GM18505 (cell line): ENCODE results near the gene ZNF133.
"Not testable (repeated sequence)": the region's sequence is repeated elsewhere in the genome, so short reads cannot be mapped to it uniquely, and the experiment has no call there.

ENCODE experiments used
- ATAC-seq: cut with Tn5 transposase; IDR thresholded peaks from one replicate; pipeline ENCODE4 v1.9.1; 2021; ENCODE audit not compliant: unreplicated experiment
- POLR2A ChIP-seq: IDR thresholded peaks from 4 replicates; pipeline ENCODE4 v1.6.1; 2011; ENCODE audit warnings: borderline replicate concordance; ENCODE audit not compliant: insufficient read depth, insufficient read length; ENCODE audit errors: extremely low read depth

The ZNF133 gene

DNA sequence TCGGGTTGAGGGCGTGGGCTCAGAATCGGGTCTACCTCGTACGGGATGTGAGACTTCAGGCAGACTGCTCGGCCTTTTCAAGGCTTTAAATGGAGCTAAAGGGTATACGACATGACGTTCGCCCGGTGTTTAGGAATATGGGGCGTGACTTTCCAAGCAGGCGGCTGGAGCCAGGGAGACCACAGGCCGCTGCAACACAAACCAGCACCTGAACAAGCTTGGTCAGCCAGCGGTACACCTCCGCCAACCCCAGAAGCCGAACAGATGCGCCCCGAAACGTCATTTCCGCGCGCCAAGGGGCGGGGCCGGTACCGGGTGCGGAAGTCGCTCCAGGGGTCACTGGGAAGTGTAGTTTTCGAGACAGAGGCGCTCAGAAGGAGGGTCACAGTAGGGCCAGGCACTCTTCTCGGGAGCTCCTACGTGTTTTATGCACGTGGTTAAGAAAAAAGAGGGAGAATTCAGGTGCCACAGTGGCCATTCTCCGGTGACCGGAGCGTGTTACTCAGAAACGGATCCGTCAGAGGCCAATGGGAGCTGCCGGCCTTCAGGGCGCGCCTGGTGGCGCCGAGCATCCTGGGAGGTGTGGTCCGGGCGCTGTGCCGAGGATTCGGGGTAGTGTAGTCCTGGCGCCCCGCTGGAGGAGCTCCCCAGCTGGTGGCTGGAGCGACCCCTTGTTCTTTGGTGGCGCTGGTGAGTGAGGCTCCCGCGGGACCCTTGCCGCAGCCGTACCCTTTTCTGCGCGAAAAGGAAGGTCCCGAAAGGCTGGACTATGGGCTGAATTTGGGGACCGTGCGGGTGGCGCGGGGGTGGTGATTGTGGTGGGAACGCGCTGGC lies at the start of gene ZNF133:
Gene ZNF133, plus strand, starts transcription at position 613 of the 834 bp plus-strand sequence. CDS start 17,160 bp downstream, outside the sequence.
- peak; percentile 96 for ATAC-seq
- peak; percentile 97 for TF ChIP-seq POLR2A

GRCh38 chr20:18240997-18241396 lies 47.3 kb upstream of the ZNF133 start:
- no peak for ATAC-seq
- no peak for TF ChIP-seq POLR2A

- no peak for ATAC-seq
- no peak for TF ChIP-seq POLR2A
Measured at GRCh38 chr20:18243802-18244201, 44.5 kb upstream of the ZNF133 start.

- not testable (repeated sequence) for ATAC-seq
Measured at GRCh38 chr20:18248545-18248944, 39.8 kb upstream of the ZNF133 start.

DNA sequence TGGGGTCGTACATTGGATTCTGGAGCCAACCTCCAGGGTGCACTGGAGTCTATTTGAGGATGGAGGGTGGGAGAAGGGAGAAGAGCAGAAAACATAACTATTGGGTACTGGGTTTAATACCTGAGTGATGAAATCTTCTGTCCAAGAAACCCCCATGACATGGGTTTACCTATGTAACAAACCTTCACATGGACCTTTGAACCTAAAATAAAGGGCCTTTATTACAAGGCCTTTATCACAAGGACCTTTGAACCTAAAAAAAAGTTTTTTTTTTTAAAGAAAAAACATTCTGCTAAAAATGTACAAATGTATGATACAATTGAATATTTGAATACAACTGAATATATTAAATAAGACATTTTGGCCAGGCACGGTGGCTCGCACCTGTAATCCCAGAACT lies 38.1 kb upstream of the ZNF133 start:
- TF ChIP-seq POLR2A: no peak
- ATAC-seq: no peak

DNA sequence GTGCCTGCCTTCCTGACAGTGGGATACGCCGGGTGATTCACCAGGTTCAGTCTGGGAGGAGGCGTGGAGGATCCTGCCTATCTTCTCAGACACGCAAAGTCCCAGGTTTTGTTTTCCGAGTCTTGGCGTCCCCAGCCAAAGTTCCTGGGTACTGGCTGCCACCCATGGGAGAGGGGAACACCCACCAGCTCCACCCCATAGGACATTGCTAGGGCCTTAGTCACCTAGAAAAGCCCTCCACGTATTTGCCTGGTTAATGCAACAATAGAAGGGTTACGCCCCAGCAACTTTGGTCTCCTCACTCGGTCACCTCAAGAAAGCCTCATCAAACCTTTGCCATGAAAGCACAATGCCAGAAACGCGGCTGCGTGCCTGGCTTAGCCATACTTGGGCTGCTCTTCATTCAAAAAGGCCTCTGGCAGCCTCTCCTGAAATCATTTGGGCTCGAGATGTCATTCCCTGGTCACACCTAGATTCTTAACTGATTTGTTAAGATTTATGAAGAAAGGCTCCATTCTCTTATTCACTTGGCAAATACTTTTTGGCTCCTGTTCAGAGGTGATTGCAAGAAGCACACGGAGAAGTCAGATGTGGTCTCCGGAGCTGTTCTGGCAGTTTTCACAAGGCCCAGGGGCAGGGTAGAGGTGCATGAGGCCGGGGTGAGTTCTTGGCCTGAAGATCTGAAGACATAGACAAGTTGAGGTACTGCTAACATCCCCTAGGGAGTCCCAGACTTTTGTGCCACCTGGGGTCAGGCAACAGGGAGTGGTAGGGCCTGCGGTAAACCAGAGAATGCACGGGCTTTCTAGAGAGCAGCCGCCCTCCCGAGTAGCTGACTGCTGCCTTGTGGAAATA lies 35.5 kb upstream of the ZNF133 start:
- ATAC-seq: no peak
- no peak for TF ChIP-seq POLR2A

DNA sequence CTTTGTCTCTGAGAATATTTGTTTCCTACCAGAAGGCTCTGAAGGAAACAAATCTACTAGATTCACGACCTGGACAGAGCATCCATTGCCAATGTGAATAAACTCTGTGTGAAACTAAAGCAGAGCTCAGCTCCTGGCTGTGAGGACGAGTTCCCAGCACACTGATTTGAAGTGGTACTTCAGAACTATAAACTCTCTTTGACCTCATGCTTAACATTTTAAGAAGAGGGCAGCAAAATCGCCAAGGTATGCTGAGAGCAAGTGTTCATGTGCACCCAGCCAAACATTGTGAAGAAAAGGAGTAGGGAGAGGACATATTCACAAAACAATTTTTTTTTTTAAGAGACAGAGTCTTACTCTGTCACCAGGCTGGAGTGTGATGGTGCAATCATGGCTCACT lies 33.7 kb upstream of the ZNF133 start:
- no peak for TF ChIP-seq POLR2A
- no peak for ATAC-seq

DNA sequence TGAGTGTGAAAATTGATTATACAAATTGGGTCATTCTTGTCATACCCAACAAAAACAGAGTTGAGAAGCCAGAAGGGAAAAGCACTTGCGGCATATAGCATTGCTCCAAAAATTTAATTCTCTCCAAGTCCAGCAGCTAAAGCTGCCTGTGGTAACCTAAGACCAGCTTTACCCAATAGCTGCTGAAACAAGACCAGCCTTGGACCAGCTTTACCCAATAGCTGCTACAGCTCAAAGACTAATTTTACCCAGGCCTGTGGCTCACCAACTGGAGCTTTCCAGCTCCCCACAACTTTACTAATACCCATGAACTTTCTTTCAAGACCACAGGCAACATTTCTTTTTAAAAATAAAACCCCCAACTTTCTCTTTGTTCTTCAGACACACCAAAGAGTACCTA lies 32.8 kb upstream of the ZNF133 start:
- ATAC-seq: no peak

GRCh38 chr20:18256440-18257090 lies 31.8 kb upstream of the ZNF133 start:
- ATAC-seq: no peak
- TF ChIP-seq POLR2A: no peak

More for the DNA sequence above, 32.8 kb upstream of the ZNF133 start:
- no peak for TF ChIP-seq POLR2A

DNA sequence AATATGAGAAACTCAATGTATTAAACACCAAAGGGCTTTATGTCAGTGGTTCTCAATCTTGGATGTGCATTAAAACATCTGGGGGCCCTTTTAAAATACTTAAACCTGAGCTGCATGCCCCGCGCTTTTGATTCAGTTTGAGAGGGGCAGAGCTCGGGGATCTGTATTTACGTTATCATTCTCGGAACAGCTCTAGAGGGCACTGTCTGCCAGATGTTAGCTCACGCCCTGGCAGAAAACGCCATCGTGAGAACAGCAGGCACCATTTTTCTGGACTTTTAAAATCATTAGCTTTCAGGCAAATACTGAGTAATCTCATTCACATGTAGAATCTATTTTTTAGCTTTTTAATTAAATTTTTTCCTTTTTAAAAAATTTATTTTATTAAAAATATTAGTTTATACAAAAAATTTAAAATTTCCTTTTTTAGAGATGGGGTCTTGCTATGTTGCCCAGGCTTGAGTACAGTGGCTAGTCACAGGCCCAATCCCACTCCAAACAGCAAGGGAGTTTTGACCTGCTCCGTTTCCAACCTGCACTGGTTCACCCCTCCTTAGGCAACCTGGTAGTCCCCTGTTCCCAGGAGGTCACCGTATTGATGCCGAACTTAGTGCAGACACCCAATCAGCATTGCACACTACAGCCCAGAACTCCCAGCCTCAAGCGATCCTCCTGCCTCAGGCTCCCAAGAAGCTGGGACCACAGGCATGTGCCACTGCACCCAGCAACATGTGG lies 30.0 kb upstream of the ZNF133 start:
- no peak for ATAC-seq
- TF ChIP-seq POLR2A: no peak

DNA sequence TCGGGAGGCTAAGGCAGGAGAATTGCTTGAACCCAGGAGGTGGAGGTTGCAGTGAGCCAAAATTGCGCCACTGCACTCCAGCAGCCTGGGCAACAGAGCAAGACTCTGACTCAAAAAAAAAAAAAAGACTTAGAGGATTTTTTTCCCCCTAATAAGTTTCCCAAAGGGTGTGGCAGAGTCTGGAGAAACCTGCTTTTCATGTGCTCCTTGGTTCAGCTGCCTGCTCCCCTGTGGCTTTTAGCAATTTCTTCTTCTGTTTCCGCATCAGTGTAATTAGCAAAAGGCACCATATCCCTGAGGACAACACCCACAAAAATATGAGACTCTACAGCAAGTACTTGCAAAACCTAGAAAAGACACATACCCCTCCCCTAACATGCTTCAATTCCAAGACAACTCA lies 28.6 kb upstream of the ZNF133 start:
- ATAC-seq: no peak
- TF ChIP-seq POLR2A: no peak

DNA sequence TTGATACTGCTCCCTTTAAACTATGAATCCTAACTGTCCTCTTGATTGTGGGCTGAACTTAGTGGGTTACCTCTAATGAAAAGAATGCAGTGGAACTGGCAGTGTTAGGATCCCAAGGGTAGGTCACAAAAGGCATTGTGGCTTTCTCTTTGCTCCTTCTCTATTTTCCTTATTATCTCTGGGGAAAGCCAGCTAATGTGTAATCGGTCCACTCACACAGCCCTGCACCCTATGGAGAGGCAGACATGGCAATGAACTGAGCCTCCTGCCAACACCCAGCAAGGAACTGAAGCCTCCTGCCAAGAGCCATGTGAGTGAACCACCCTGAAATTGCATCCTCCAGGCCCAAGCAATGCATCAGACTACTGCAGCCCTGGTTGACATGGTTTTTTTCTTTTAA lies 24.6 kb upstream of the ZNF133 start:
- TF ChIP-seq POLR2A: no peak
- ATAC-seq: no peak

DNA sequence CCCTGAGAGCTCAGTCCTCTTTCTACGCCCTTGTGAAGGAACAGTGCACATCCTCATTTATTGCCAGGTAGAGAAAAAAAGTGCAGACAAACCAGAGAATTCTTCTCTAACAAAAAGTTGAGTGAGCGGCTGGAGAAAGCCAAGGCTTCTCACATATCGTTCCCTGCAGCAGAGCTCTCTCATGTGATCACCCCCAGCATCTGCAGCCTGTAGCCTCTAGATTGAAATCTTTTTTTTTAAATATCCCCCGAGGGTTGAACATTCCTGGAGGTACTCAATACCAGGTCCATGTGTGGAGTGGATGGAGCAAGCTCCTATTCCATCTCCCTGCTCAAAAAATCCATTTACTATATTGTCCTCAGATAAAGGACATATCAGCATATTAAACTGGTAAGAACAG lies 22.9 kb upstream of the ZNF133 start:
- no peak for ATAC-seq
- no peak for TF ChIP-seq POLR2A

DNA sequence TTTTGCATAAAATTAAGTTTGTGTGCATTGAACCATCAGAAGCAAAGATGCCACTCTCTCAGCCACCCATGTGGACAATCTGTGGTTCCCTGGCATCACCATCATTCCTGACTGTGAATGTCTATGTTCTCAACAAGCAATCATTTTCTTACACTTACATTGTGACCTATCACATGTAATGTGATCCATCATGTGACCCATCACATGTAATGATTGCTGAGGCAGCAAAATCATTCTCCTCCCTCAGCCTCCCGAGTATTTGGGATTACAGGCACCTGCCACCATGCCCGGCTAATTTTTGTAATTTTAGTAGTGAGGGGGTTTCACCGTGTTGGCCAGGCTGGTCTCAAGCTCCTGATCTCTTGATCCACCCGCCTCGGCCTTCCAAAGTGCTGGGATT lies 22.0 kb upstream of the ZNF133 start:
- TF ChIP-seq POLR2A: no peak
- ATAC-seq: no peak

DNA sequence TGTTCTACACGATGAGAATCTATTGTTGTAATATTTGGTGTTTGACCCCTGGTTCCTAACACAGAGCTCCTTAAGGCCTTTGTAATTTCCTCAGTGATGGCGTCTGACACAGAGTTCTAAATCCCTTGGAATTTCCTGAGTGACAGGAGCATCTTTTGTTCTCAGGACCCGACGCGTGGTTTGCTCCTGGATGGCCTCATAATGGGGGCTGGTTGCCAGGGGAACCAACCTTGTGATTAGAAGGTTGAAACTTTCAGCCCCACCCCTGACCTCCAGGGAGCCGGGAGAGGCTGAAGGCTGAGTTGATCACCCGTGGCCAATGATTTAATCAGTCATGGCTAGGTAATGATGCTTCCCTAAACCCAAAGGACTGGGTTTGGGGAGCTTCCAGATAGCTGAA lies 20.5 kb upstream of the ZNF133 start:
- TF ChIP-seq POLR2A: no peak
- ATAC-seq: no peak
